ENCODE results near the gene NHSL2. TPM values are rescaled to one million over a fixed set of nuclear protein-coding genes. Genes with fewer than 3 reads are reported as not detected.
"Not testable (repeated sequence)": the region's sequence is repeated elsewhere in the genome, so short reads cannot be mapped to it uniquely, and the experiment has no call there.

Gene NHSL2
- total RNA-seq, 2 donors from 2014 or later, result 1.0 to 4.1 TPM

- H3K27me3 ChIP-seq, result peaks cover 3% of the 10 kb centered on the region
- H3K4me1 ChIP-seq, result no peaks in the 10 kb centered on the region
- no peak overlapping the region for H3K27ac ChIP-seq
- no peaks in the 10 kb centered on the region for H3K9me3 ChIP-seq
- TF ChIP-seq CTCF (IDR thresholded peaks at IDR 0.05), result no peak
- no peak for DNase-seq
- H3K9ac ChIP-seq (ENCODE audit: low read depth in 2 of 2, low read length in 2 of 2), result no peak overlapping the region
- intact Hi-C loops (cut with DNase I), result no loop called here
- H3K4me3 ChIP-seq, result no peak overlapping the region
- H3K36me3 ChIP-seq, result no peaks in the 10 kb centered on the region
Measured at GRCh38 chrX:71955530-71956120, 45.0 kb downstream of the NHSL2 start.

- no peaks in the 10 kb centered on the region for H3K4me1 ChIP-seq
- H3K27ac ChIP-seq, result no peak overlapping the region
- H3K9me3 ChIP-seq, result no peaks in the 10 kb centered on the region
- H3K9ac ChIP-seq (ENCODE audit: low read depth in 2 of 2, low read length in 2 of 2), result no peak overlapping the region
- intact Hi-C loops (cut with DNase I), result no loop called here
- no peaks in the 10 kb centered on the region for H3K27me3 ChIP-seq
- DNase-seq, result no peak
- no peak for TF ChIP-seq CTCF (IDR thresholded peaks at IDR 0.05)
- H3K36me3 ChIP-seq, result no peaks in the 10 kb centered on the region
- no peak overlapping the region for H3K4me3 ChIP-seq
Measured at GRCh38 chrX:71958281-71958675, 47.6 kb downstream of the NHSL2 start.

- H3K27me3 ChIP-seq; DNase-seq; H3K4me1 ChIP-seq; H3K9ac ChIP-seq (ENCODE audit: low read depth in 2 of 2, low read length in 2 of 2); H3K36me3 ChIP-seq; H3K9me3 ChIP-seq; intact Hi-C loops (cut with DNase I); H3K4me3 ChIP-seq; H3K27ac ChIP-seq: not testable (repeated sequence)
Measured at GRCh38 chrX:71964184-71964583, 53.5 kb downstream of the NHSL2 start.

- H3K27ac ChIP-seq, result no peak overlapping the region
- H3K36me3 ChIP-seq, result no peaks in the 10 kb centered on the region
- H3K27me3 ChIP-seq, result no peaks in the 10 kb centered on the region
- intact Hi-C loops (cut with DNase I), result no loop called here
- H3K4me3 ChIP-seq, result no peak overlapping the region
- no peaks in the 10 kb centered on the region for H3K9me3 ChIP-seq
- H3K9ac ChIP-seq (ENCODE audit: low read depth in 2 of 2, low read length in 2 of 2), result no peak overlapping the region
- no peaks in the 10 kb centered on the region for H3K4me1 ChIP-seq
- TF ChIP-seq CTCF (IDR thresholded peaks at IDR 0.05), result no peak
- no peak for DNase-seq
Measured at GRCh38 chrX:71974916-71975315, 64.3 kb downstream of the NHSL2 start.

GRCh38 chrX:71976753-71977152 lies 66.1 kb downstream of the NHSL2 start:
- Histone ChIP-seq H3K36me3 (no peaks in the 10 kb centered on the region), H3K27ac (no peak overlapping the region), H3K27me3 (no peaks in the 10 kb centered on the region), H3K9ac (ENCODE audit: low read depth in 2 of 2, low read length in 2 of 2) (no peak overlapping the region), H3K4me1 (no peaks in the 10 kb centered on the region), H3K4me3 (no peak overlapping the region), H3K9me3 (no peaks in the 10 kb centered on the region)
- TF ChIP-seq CTCF (IDR thresholded peaks at IDR 0.05), result no peak
- DNase-seq, result no peak
- intact Hi-C loops (cut with DNase I), result no loop called here

- H3K4me3 ChIP-seq, result no peak overlapping the region
Measured at GRCh38 chrX:71978164-71978563, 67.5 kb downstream of the NHSL2 start.

More at GRCh38 chrX:71978164-71978563, 67.5 kb downstream of the NHSL2 start:
- H3K4me1 ChIP-seq, result no peaks in the 10 kb centered on the region
- H3K27me3 ChIP-seq, result no peaks in the 10 kb centered on the region
- H3K36me3 ChIP-seq, result no peaks in the 10 kb centered on the region
- DNase-seq, result no peak
- no peaks in the 10 kb centered on the region for H3K9me3 ChIP-seq
- intact Hi-C loops (cut with DNase I), result no loop called here
- no peak overlapping the region for H3K9ac ChIP-seq (ENCODE audit: low read depth in 2 of 2, low read length in 2 of 2)
- H3K27ac ChIP-seq, result no peak overlapping the region
- no peak for TF ChIP-seq CTCF (IDR thresholded peaks at IDR 0.05)
